NCI-H1436 (cell line): Measurements from ENCODE around the gene CYP8B1.

ENCODE experiments used
- DNase-seq: peaks from one replicate; lab custom pipeline; 2025; lab: John Stamatoyannopoulos, UW

CYP8B1 gene

DNA sequence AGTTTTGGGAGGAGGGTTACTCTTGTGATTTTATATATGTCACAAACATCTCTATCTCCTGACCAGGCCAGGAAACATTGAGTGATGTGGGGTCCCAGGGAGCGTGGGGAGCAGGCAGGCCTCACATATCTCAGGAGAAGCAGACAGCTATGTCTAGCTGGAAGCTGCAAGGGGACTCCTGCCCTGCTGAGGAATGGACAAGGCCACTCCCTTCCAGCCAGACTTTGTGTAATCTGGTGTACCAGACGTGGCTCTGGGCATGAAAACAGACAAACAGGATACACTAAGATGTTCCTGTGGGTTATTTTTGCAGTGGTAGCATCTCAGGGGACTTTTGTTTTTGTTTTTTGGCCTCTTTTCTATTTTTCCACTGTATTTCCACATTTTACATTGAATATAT, 23.2 kb downstream of the CYP8B1 start:
- no peak for DNase-seq

- DNase-seq, result no peak
Observed at GRCh38 chr3:42851228-42851834, 24.3 kb downstream of the CYP8B1 start.

DNA sequence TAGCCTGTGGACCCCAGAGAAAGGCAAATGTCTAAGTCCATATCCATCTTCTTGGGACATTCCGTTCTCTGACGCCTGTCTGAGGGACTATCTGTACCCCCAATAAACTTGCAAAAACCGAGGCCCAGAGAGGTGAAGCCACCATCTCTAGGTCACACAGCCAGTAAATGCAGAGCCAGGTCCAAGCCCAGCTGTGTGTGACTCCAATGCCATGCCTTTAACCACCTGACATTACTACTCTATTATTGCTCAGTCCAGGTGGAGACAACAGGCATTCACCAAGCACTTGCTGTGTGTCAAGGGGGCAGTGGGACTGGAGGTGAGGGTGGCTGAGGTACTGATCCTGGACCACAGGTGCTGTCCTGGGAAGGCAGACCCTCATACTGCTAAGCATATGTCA, 25.4 kb downstream of the CYP8B1 start:
- no peak for DNase-seq

DNA sequence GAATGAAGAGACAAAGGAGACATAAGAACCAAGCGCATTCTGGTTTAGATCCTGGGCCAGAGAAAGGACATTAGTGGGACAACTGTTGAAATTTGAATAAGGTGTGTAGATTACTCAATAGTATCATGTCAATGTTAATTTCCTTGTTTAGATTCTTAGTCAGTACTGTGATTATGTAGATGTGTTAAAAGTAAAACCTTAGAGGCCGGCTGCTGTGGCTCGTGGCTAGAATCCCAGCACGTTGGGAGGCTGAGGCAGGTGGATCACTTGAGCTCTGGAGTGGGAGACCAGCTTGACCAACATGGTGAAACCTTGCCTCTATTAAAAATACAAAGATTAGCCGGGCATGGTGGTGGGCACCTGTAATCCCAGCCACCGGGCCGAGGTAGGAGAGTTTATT, 26.7 kb downstream of the CYP8B1 start:
- no peak for DNase-seq

DNA sequence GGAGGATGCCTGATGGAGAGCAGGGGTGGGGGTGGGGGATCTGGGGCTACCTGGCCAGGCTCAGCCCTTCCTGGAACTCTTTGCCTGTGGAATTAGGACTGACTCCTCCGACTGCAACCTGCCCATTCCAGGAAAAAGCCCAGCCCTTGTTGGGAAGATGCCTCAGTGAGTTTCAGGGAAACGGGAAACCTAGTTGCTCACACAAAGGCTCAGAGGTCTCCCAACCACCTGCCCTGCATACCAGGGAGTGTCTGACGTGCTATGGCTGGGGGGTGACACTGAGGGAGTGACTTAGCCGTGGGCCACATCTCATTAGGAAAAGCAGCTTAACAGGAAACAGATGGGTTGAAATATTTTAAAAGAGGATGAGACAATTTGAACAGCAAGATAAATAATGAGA, 27.9 kb downstream of the CYP8B1 start:
- DNase-seq, result no peak

GRCh38 chr3:42846685-42847522, 28.8 kb downstream of the CYP8B1 start:
- no peak for DNase-seq

DNA sequence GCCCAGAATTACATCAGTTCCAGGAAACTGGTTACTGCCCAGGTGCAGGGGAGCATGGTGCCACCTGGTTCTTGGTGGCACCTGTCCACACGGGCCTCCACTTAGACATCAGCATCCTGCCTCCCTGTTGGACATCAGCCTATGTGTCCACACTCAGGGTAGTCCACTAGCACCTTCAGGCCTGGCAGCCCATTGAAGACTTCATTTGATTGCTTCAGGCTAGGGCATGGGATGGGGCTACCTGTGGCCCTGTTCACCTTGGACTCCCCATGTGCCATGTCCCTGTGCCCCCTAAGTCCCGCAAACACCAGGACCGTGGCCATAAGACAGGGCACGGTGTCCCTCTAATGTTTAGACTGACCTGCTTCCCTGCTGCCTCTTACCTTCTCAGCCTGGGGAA, 30.9 kb downstream of the CYP8B1 start:
- no peak for DNase-seq

- no peak for DNase-seq
Observed at GRCh38 chr3:42844412-42844713, 31.3 kb downstream of the CYP8B1 start.

DNA sequence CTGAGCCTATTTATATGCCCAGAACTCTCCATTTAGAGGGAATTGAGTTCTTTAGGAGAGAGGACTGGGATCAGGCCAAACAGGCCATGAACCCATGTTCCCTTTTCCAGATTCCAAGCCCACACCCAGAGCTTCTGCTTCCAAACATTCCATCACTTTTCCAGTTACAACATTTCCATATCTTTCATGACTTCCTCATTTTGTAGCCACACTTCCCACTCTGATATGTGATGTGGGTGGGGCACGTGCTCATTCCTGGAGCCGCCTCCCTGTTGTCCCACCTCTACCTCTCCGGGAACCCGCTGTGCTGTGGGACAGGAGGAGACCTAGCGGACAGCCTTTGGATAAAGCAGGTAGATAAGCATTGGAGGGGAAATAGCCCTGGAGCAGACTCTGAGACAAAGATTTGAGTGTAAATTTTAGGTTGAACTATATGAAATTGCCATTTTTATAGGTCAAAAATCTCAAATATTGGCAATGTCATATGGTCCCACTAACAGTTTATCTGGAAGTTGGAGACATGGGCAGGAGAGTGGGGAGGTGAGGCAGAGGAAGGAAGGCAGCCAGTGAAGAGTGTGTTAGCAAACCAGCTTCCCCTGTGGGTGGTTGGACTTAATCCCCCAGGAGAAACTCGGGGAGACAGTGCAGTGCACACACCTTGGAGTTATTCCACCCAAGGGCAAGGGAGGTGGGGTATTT, 31.8 kb downstream of the CYP8B1 start:
- DNase-seq, result no peak

- no peak for DNase-seq
Observed at GRCh38 chr3:42841332-42841731, 34.3 kb downstream of the CYP8B1 start.

GRCh38 chr3:42839616-42840015, 36.1 kb downstream of the CYP8B1 start:
- DNase-seq, result no peak

GRCh38 chr3:42838571-42838970, 37.1 kb downstream of the CYP8B1 start:
- no peak for DNase-seq

DNA sequence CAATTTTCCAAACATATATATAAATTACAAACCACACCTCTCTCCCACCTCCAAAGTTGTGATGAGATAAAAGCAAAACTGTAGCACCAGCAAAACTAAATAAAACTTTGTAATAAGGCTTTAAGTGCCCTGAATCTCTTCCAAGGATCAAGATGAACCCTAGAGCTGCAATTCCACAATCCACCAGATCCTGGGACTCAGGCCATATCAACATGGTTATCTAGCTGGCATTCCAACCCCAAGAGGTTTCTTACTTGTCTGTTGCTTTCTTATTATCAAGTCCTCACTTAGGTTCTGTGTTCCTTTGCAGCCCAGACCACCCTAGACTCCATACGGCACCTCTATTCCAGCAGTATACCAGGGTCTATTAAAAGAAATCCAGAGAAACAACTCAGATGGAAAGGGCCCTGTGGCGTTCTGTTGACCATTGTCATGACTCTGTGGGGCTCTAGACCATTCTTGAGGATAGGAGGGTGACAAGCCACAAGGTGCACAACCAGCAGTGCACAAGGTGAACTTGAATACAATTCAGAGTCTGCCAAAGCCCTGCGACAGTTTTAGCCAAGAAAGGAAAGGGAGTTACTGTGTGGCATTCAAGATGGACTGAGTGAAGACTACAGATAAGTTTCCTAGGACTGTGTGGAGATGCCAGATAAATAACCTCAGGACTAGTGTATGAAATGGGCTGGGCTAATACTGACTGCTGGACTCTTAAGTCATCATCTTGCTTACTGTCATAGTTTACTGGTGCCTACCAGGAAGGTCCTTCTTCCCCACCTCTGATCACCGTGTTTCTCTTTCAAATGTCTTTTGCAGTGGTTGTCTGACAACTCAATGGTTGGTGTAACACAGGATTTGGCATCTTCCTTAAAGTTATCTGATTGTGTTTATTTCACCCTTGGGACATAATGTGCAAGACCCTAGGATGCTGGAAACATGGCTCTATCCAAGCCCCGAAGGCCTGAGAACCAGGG, 39.2 kb downstream of the CYP8B1 start:
- no peak for DNase-seq

DNA sequence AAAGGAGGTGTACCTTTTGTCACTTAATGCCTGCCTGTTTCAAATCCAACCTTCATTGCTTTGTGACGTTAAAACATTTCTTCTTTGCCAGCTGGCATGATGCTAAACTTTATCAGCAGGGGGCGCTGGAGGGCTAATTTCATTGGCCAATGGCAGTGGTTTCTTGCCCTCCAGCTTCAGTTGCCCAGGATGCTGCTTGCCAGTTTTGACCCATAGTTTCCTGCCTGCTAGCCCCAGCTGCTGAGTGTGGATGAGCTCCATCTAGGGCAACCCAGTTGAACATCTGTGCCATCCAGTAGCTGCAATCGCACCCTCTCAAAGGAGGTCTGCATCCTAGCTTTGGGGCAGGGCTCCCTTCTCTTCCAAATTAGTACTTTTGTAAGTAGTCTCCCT, 44.4 kb downstream of the CYP8B1 start:
- no peak for DNase-seq

GRCh38 chr3:42830437-42831320, 45.0 kb downstream of the CYP8B1 start:
- DNase-seq, result no peak

- DNase-seq, result no peak
Observed at GRCh38 chr3:42829628-42830436, 45.8 kb downstream of the CYP8B1 start.

DNA sequence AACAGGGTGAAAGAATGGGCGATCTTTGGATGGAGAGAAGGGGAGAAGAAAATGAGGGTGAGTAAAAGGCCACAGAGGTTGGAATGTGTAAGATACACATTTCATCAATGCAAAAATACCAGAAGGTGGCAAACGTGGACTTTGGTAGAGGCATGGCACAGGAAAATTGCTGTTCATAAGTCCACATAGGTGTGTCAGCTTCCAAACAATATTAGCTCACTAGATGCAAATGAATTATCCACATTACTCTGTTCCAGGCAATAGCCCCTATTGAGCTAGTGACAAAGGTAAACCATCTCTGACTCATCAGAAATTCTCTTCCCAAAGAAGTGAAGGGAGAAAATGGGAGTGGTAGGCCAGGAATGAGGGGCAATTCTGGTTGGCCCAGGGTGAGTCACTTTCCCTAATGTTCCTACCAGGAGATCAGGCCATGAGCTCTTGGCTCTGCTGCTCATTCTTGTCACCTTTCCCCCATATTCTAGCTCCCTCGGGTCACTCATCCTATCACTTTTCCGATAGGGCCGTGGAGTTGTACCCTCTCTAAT, 46.5 kb downstream of the CYP8B1 start:
- no peak for DNase-seq

DNA sequence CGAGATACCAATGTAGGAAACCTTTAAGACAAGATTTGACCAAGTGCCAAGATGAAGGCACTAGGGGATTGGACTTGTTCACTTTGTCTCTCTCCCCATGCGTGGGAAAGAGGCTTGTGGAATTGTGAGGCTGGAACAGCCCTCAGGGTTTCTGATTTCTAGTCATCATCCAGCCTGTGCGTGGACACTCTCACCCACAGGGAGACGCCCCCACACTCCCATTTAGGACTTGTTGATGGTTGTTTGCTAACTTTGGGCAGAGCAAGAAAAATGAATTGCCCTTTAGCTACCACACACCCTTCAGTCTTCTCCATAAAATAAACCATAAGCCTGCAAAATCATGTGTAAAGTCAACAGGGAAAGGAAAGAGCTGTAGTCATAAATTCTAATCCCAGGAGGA, 48.0 kb downstream of the CYP8B1 start:
- DNase-seq, result no peak

GRCh38 chr3:42827023-42827422, 48.7 kb downstream of the CYP8B1 start:
- no peak for DNase-seq

GRCh38 chr3:42826141-42826540, 49.5 kb downstream of the CYP8B1 start:
- no peak for DNase-seq
